Measurements from ENCODE around the gene GAD2. TPM values are rescaled to one million over a fixed set of nuclear protein-coding genes. Genes with fewer than 3 reads are reported as not detected.

GAD2 gene
- total and polyA plus RNA-seq, 2 donors from 2014 or later, result not detected

DNA sequence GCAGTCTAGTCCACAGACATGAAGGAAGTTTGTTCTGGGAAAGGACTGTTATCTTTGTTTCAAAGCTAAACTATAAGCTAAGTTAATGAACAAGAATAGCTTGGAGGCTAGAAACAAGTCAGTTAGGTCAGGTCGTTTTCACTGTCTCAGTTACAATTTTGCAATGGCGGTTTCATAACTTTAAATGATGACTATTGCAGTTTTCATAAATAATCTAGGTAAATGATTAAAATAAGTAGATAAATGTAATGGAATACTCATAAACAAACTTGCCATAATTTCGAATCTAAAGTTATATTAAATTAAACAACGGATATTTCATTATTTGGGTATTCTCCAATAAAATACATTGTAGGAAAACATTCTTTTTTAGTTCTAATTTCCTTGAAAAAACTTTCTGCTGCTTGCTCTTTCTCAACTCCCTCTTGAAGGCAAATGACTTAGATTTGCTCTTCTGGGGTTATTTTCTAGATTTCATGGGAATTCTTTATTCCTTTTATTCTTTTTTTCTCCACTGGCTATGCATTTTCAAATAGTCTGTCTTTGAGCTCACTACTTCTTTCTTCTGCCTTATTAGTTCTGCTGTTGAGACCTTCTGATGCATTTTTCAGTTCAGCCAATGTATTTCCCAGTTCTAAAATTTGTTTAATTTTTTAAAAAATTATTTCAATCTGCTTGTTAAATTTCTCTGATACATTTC, 117.8 kb downstream of the GAD2 start:
- DNase-seq (no peak), FAIRE-seq (peak; percentile 67)
- no peak for TF ChIP-seq CTCF (IDR thresholded peaks at IDR 0.05; ENCODE audit: borderline replicate concordance, extremely low read depth, insufficient read depth)
- no peaks in the 10 kb centered on the region for H3K27me3 ChIP-seq (ENCODE audit: control insufficient read depth, insufficient read depth, low read length)
- no peaks in the 10 kb centered on the region for H3K36me3 ChIP-seq (ENCODE audit: control insufficient read depth in 2 of 3, insufficient read depth in 3 of 3, low read length in 3 of 3)
- no peak overlapping the region for H3K27ac ChIP-seq (ENCODE audit: low read depth in 2 of 2, low read length in 2 of 2)
- intact Hi-C loops (cut with DNase I), result loop anchor here (10.0 kb wide), 1 partner anchor 220 kb away; no protein-coding TSS in a partner anchor
- no peak overlapping the region for H3K4me3 ChIP-seq (ENCODE audit: low read length in 3 of 3)
- no peak overlapping the region for H3K9ac ChIP-seq (ENCODE audit: low read length in 3 of 3)
- no peaks in the 10 kb centered on the region for H3K4me1 ChIP-seq (ENCODE audit: control insufficient read depth in 2 of 3, insufficient read depth in 2 of 3, low read depth in 1 of 3, low read length in 3 of 3)
- no peaks in the 10 kb centered on the region for H3K9me3 ChIP-seq (ENCODE audit: control insufficient read depth in 2 of 3, insufficient read depth in 1 of 3, low read length in 3 of 3)

GRCh38 chr10:26334932-26335573, 118.5 kb downstream of the GAD2 start:
- Histone ChIP-seq H3K4me1 (ENCODE audit: control insufficient read depth in 2 of 3, insufficient read depth in 2 of 3, low read depth in 1 of 3, low read length in 3 of 3) (no peaks in the 10 kb centered on the region), H3K36me3 (ENCODE audit: control insufficient read depth in 2 of 3, insufficient read depth in 3 of 3, low read length in 3 of 3) (no peaks in the 10 kb centered on the region), H3K4me3 (ENCODE audit: low read length in 3 of 3) (peak overlapping the region in 1 of 3 donors; percentile 22), H3K27ac (ENCODE audit: low read depth in 2 of 2, low read length in 2 of 2) (no peak overlapping the region), H3K9me3 (ENCODE audit: control insufficient read depth in 2 of 3, insufficient read depth in 1 of 3, low read length in 3 of 3) (no peaks in the 10 kb centered on the region), H3K9ac (ENCODE audit: low read length in 3 of 3) (no peak overlapping the region), H3K27me3 (ENCODE audit: control insufficient read depth, insufficient read depth, low read length) (no peaks in the 10 kb centered on the region)
- peak; percentile 74 for TF ChIP-seq CTCF (IDR thresholded peaks at IDR 0.05; ENCODE audit: borderline replicate concordance, extremely low read depth, insufficient read depth)
- DNase-seq, result peak in 4 of 5 donors; percentile 53 to 74 (median 69)
- intact Hi-C loops (cut with DNase I), result loop anchor here (10.0 kb wide), 1 partner anchor 220 kb away; no protein-coding TSS in a partner anchor
- FAIRE-seq, result no peak

DNA sequence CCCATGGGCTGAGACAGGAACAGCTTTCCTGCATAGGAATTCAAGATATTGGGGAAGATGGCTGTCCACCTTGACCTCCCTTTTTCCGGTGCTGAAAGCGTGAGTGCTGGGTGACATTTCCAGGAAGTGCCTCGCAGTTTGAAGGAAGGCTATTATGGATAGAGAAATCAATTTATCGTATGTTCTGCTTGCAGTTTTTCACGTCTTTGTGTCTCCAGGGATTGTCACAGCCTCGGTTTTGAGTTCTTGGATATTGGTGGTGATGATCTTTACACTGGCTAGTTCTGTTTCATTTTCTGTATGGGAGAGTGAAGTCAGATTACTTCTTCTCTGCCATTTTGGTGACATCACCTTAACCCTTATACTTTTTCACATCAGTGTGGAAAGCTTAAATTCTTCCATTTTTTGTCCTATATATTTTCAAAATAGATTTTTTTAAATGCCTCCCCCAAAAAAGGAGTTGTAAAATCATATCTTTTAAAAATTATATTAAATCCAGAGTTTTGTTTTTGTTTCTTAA, 119.1 kb downstream of the GAD2 start:
- no peak for TF ChIP-seq CTCF (IDR thresholded peaks at IDR 0.05; ENCODE audit: borderline replicate concordance, extremely low read depth, insufficient read depth)
- Histone ChIP-seq H3K9me3 (ENCODE audit: control insufficient read depth in 2 of 3, insufficient read depth in 1 of 3, low read length in 3 of 3) (no peaks in the 10 kb centered on the region), H3K27ac (ENCODE audit: low read depth in 2 of 2, low read length in 2 of 2) (no peak overlapping the region), H3K27me3 (ENCODE audit: control insufficient read depth, insufficient read depth, low read length) (no peaks in the 10 kb centered on the region), H3K36me3 (ENCODE audit: control insufficient read depth in 2 of 3, insufficient read depth in 3 of 3, low read length in 3 of 3) (no peaks in the 10 kb centered on the region), H3K4me1 (ENCODE audit: control insufficient read depth in 2 of 3, insufficient read depth in 2 of 3, low read depth in 1 of 3, low read length in 3 of 3) (no peaks in the 10 kb centered on the region), H3K9ac (ENCODE audit: low read length in 3 of 3) (no peak overlapping the region), H3K4me3 (ENCODE audit: low read length in 3 of 3) (no peak overlapping the region)
- DNase-seq, result no peak
- intact Hi-C loops (cut with DNase I), result loop anchor here (10.0 kb wide), 1 partner anchor 219 kb away; no protein-coding TSS in a partner anchor
- no peak for FAIRE-seq

All from kidney (tissue), 14 donors.